ENCODE results near the gene MALSU1. TPM values are rescaled to one million over a fixed set of nuclear protein-coding genes. Genes with fewer than 3 reads are reported as not detected.

Gene MALSU1
- total and polyA plus RNA-seq, 12 donors, result 31.7 to 120 (median 76.2) TPM

- Histone ChIP-seq H3K36me3 (replicated peaks in 1 of 2) (no peaks in the 10 kb centered on the region), H3K4me3 (no peak overlapping the region), H3K27me3 (no peaks in the 10 kb centered on the region), H3K9me3 (replicated peaks in 1 of 3) (no peaks in the 10 kb centered on the region), H3K4me1 (replicated peaks in 1 of 2) (peaks cover 6 to 10% of the 10 kb centered on the region in 2 donors), H3K27ac (no peak overlapping the region)
- 37 to 58% (median 51%) methylated on average over 2 of the region's 2 CpGs for WGBS, 4 donors
- no peak for TF ChIP-seq POLR2A (IDR thresholded peaks at IDR 0.05)
- TF ChIP-seq CTCF (IDR thresholded peaks at IDR 0.05), result no peak
- intact Hi-C loops (cut with DNase I), result no loop called here
- no peak for DNase-seq
These were observed 39.7 kb downstream of the MALSU1 start for GRCh38 chr7:23338863-23339262.

- DNase-seq, result no peak
- intact Hi-C loops (cut with DNase I), result no loop called here
- no peak overlapping the region for H3K4me3 ChIP-seq
- no peaks in the 10 kb centered on the region for H3K9me3 ChIP-seq (replicated peaks in 1 of 3)
- WGBS, 4 donors, result 75 to 83% (median 80%) methylated on average over 7 of the region's 7 CpGs
- no peaks in the 10 kb centered on the region for H3K36me3 ChIP-seq (replicated peaks in 1 of 2)
- H3K4me1 ChIP-seq (replicated peaks in 1 of 2), result no peaks in the 10 kb centered on the region
- no peak for TF ChIP-seq POLR2A (IDR thresholded peaks at IDR 0.05)
- TF ChIP-seq CTCF (IDR thresholded peaks at IDR 0.05), result no peak
- no peak overlapping the region for H3K27ac ChIP-seq
- H3K27me3 ChIP-seq, result no peaks in the 10 kb centered on the region
These were observed 42.9 kb downstream of the MALSU1 start for GRCh38 chr7:23341846-23342598.

DNA sequence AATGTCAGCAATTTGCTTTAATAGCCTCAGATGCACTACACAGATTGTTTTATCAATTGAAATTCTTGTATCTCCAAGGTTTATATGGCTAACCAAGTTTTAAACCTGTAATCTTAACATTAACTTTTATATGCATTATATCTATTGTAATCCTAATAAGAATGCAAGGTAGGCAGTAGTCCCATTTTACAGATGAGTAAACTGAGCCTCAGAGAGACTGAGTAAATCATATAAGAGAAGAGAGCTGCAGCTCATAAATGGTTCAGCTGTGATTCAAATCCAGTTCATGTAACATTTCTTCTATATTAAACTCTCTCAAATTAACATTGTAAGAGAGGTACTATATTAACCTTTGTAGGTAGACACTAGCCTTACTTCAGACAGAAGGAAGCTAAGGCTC, 44.0 kb downstream of the MALSU1 start:
- Histone ChIP-seq H3K27ac (no peak overlapping the region), H3K36me3 (replicated peaks in 1 of 2) (no peaks in the 10 kb centered on the region), H3K27me3 (no peaks in the 10 kb centered on the region), H3K4me3 (no peak overlapping the region), H3K9me3 (replicated peaks in 1 of 3) (no peaks in the 10 kb centered on the region), H3K4me1 (replicated peaks in 1 of 2) (no peaks in the 10 kb centered on the region)
- intact Hi-C loops (cut with DNase I), result no loop called here
- TF ChIP-seq POLR2A (IDR thresholded peaks at IDR 0.05) (no peak), CTCF (IDR thresholded peaks at IDR 0.05) (no peak)
- no peak for DNase-seq

- H3K9me3 ChIP-seq (replicated peaks in 1 of 3), result no peaks in the 10 kb centered on the region
- TF ChIP-seq CTCF (IDR thresholded peaks at IDR 0.05), result no peak
- no peak for TF ChIP-seq POLR2A (IDR thresholded peaks at IDR 0.05)
- H3K27me3 ChIP-seq, result no peaks in the 10 kb centered on the region
- no peak overlapping the region for H3K27ac ChIP-seq
- no peak overlapping the region for H3K4me3 ChIP-seq
- 79 to 87% (median 81%) methylated on average over 9 of the region's 9 CpGs for WGBS, 4 donors
- no peaks in the 10 kb centered on the region for H3K36me3 ChIP-seq (replicated peaks in 1 of 2)
- DNase-seq, result no peak
- intact Hi-C loops (cut with DNase I), result no loop called here
- H3K4me1 ChIP-seq (replicated peaks in 1 of 2), result no peaks in the 10 kb centered on the region
These were observed 44.8 kb downstream of the MALSU1 start for GRCh38 chr7:23343806-23344475.
